GM18499 (cell line): Measurements from ENCODE around the gene ZCCHC14.

Experiments
- ATAC-seq: cut with Tn5 transposase; IDR thresholded peaks from one replicate; pipeline ENCODE4 v1.9.1; 2021; ENCODE audit warnings: moderate number of reproducible peaks; ENCODE audit not compliant: insufficient read depth, unreplicated experiment

The ZCCHC14 gene

GRCh38 chr16:87417528-87417910 is 75.3 kb downstream of the ZCCHC14 start:
- ATAC-seq, result no peak

GRCh38 chr16:87416826-87417527 is 75.8 kb downstream of the ZCCHC14 start:
- no peak for ATAC-seq

GRCh38 chr16:87415441-87415840 is 77.4 kb downstream of the ZCCHC14 start:
- ATAC-seq, result no peak

GRCh38 chr16:87414251-87414680 is 78.6 kb downstream of the ZCCHC14 start:
- no peak for ATAC-seq

- ATAC-seq, result no peak
Measured at GRCh38 chr16:87412996-87413421, 79.8 kb downstream of the ZCCHC14 start.

- no peak for ATAC-seq
Measured at GRCh38 chr16:87412371-87412995, 80.3 kb downstream of the ZCCHC14 start.

GRCh38 chr16:87411375-87412271 is 81.2 kb downstream of the ZCCHC14 start:
- no peak for ATAC-seq

- ATAC-seq, result no peak
Measured at GRCh38 chr16:87410968-87411367, 81.9 kb downstream of the ZCCHC14 start.

GRCh38 chr16:87410530-87410929 is 82.3 kb downstream of the ZCCHC14 start:
- ATAC-seq, result no peak

GRCh38 chr16:87409781-87410180 is 83.0 kb downstream of the ZCCHC14 start:
- no peak for ATAC-seq

GRCh38 chr16:87409153-87409552 is 83.7 kb downstream of the ZCCHC14 start:
- no peak for ATAC-seq

GRCh38 chr16:87407511-87408112 is 85.2 kb downstream of the ZCCHC14 start:
- no peak for ATAC-seq

GRCh38 chr16:87406495-87407088 is 86.2 kb downstream of the ZCCHC14 start:
- ATAC-seq, result no peak

GRCh38 chr16:87404764-87405625 is 87.8 kb downstream of the ZCCHC14 start:
- ATAC-seq, result no peak

- no peak for ATAC-seq
Measured at GRCh38 chr16:87395181-87395842, 97.5 kb downstream of the ZCCHC14 start.

- ATAC-seq, result no peak
Measured at GRCh38 chr16:87393680-87394055, 99.2 kb downstream of the ZCCHC14 start.

GRCh38 chr16:87392821-87393679 is 99.8 kb downstream of the ZCCHC14 start:
- ATAC-seq, result no peak
